ENCODE data around the gene AQP6.

The AQP6 gene

GRCh38 chr12:49957570-49957967 is 15.2 kb upstream of the AQP6 start:
- no peak for DNase-seq

GRCh38 chr12:49959685-49960473 is 12.9 kb upstream of the AQP6 start:
- no peak for DNase-seq

GRCh38 chr12:49960474-49961110 is 12.2 kb upstream of the AQP6 start:
- DNase-seq = no peak

GRCh38 chr12:49961111-49961922 is 11.4 kb upstream of the AQP6 start, which contains the start of gene AQP5:
Gene AQP5 (plus strand): TSS chr12:49961872. CDS start chr12:49962018, 146 bp downstream.
- DNase-seq = no peak

GRCh38 chr12:49961993-49962764 is 10.6 kb upstream of the AQP6 start:
- no peak for DNase-seq

- DNase-seq = no peak
Observed at GRCh38 chr12:49962861-49963765, 9.6 kb upstream of the AQP6 start.

GRCh38 chr12:49963976-49964815 is 8.6 kb upstream of the AQP6 start:
- no peak for DNase-seq

GRCh38 chr12:49964849-49965624 is 7.7 kb upstream of the AQP6 start:
- DNase-seq = no peak

GRCh38 chr12:49965836-49966235 is 6.9 kb upstream of the AQP6 start:
- DNase-seq = no peak

- DNase-seq = no peak
Observed at GRCh38 chr12:49966511-49967041, 6.2 kb upstream of the AQP6 start.

- DNase-seq = no peak
Observed at GRCh38 chr12:49967042-49967776, 5.5 kb upstream of the AQP6 start.

GRCh38 chr12:49967777-49968250 is 4.9 kb upstream of the AQP6 start:
- no peak for DNase-seq

GRCh38 chr12:49968471-49968870 is 4.3 kb upstream of the AQP6 start:
- DNase-seq = no peak

- DNase-seq = no peak
Observed at GRCh38 chr12:49969027-49969426, 3.7 kb upstream of the AQP6 start.

- DNase-seq = no peak
Observed at GRCh38 chr12:49969651-49970429, 2.9 kb upstream of the AQP6 start.

- no peak for DNase-seq
Observed at GRCh38 chr12:49970658-49971057, 2.1 kb upstream of the AQP6 start.

- DNase-seq = no peak
Observed at GRCh38 chr12:49971141-49971540, 1.6 kb upstream of the AQP6 start.

GRCh38 chr12:49972129-49972528 is 618 bp upstream of the AQP6 start:
- DNase-seq = no peak

Measured in NCI-H187 treated with DMSO at 0.1 percent for 48 hours (cell line).